Tibial nerve (tissue), 3 donors: ENCODE data around the gene PIH1D1.

Source experiments
- POLR2A ChIP-seq, 2 donors: fragments of 450-650 bp; IDR thresholded peaks; one replicate each; pipeline ENCODE4 v1.6.1; 2017; ENCODE audit warnings: antibody characterized with exemption in 2 of 2, mild to moderate bottlenecking in 2 of 2, moderate library complexity in 2 of 2
- TF ChIP-seq, protein P1 (sequence below), 5 experiments: fragments of 200-600 bp in 3 of 5; fragments of 450-650 bp in 2 of 5; sonication (generic) in 3 of 5; IDR thresholded peaks; one replicate each; pipeline ENCODE4 v1.5.1; 2016 to 2019; ENCODE audit warnings: antibody characterized with exemption in 5 of 5, mild to moderate bottlenecking in 3 of 5, moderate library complexity in 2 of 5

DNA sequence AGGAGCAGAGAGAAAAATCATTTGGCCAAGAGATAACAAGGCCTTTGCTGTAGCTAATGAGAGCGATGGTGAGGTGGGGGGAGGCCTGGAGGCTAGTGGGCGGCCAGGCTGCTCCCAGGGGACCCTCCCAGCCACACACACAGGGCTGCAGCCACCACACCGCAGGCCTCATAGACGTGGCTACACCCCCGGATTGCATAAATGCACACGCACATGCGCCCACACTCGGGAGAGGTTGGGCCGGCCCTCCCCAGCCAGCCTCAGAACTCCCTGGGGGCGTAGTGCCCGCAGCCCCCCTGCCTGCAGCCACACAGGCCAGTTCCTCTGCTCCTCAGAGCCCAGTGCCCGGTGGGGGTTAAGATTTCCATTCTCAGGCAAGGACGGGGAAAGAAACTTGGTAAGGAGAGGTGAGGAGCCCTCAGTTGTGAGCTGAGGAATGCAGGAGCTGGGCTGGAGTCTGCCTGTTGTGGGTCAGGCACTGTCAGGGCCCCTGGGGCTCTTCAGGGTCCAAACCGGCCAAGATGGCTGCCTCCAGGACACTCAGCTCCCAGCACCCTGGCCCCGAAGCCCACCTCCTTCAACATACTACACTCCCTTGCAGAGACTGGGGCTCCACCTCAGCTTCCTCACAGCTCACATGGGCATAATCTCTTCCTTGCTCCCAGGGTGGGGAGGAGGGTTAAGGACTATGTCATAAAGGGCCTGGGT, 36.4 kb downstream of the PIH1D1 start:
- TF ChIP-seq, protein P1, sequence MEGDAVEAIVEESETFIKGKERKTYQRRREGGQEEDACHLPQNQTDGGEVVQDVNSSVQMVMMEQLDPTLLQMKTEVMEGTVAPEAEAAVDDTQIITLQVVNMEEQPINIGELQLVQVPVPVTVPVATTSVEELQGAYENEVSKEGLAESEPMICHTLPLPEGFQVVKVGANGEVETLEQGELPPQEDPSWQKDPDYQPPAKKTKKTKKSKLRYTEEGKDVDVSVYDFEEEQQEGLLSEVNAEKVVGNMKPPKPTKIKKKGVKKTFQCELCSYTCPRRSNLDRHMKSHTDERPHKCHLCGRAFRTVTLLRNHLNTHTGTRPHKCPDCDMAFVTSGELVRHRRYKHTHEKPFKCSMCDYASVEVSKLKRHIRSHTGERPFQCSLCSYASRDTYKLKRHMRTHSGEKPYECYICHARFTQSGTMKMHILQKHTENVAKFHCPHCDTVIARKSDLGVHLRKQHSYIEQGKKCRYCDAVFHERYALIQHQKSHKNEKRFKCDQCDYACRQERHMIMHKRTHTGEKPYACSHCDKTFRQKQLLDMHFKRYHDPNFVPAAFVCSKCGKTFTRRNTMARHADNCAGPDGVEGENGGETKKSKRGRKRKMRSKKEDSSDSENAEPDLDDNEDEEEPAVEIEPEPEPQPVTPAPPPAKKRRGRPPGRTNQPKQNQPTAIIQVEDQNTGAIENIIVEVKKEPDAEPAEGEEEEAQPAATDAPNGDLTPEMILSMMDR (IDR thresholded peaks at IDR 0.05): no peak
- TF ChIP-seq POLR2A (IDR thresholded peaks at IDR 0.05): no peak
